NCI-H1048 (cell line): Measurements from ENCODE around the gene FA2H.
"Not testable (repeated sequence)": the region's sequence is repeated elsewhere in the genome, so short reads cannot be mapped to it uniquely, and the experiment has no call there.

ENCODE experiments used
- DNase-seq: peaks from one replicate; lab custom pipeline; 2025; lab: John Stamatoyannopoulos, UW

The FA2H gene

GRCh38 chr16:74743045-74743667, 31.5 kb downstream of the FA2H start:
- no peak for DNase-seq

GRCh38 chr16:74742051-74742481, 32.6 kb downstream of the FA2H start:
- no peak for DNase-seq

- no peak for DNase-seq
These were observed 33.8 kb downstream of the FA2H start for GRCh38 chr16:74740795-74741304.

DNA sequence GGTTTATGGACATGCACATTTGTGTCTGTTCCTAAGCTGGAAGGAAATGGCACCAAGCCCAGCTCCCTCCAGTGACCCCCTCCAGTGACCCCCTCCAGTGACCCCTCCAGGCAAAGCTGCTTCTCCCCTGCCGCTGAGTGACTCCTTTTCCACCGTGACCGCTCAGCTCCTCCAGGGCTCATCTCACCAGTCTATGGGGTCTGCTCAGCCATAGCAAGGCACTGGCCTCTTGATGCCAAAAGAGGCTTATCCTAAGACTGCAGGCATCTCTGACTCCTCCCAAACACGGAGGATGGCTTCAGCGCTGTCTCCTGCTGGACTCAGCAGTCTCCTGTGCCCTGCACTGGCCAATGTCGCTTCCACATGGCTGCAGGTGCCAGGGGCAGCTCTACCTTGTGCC, 35.3 kb downstream of the FA2H start:
- DNase-seq: no peak

DNA sequence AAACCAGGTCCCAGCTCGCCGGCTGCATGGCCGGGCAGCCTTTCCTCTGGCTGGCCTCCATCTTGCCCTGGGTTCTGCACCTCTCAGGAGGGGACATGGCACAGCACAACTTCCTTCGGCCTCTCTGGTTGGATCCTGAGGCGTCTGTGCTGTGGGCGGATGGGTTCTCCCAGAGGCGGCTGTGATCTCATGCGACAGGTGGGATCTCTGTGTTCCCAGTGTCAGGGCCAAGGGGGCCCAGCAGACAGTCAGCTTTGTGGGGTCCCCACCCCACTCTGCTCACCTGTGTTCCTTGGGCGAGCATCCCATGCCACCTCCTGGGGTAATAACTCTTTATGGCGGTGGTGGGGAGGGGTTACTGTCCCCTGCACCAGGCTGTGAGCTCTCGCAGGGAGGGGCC, 35.8 kb downstream of the FA2H start:
- DNase-seq: no peak

- no peak for DNase-seq
These were observed 36.5 kb downstream of the FA2H start for GRCh38 chr16:74738113-74738541.

DNA sequence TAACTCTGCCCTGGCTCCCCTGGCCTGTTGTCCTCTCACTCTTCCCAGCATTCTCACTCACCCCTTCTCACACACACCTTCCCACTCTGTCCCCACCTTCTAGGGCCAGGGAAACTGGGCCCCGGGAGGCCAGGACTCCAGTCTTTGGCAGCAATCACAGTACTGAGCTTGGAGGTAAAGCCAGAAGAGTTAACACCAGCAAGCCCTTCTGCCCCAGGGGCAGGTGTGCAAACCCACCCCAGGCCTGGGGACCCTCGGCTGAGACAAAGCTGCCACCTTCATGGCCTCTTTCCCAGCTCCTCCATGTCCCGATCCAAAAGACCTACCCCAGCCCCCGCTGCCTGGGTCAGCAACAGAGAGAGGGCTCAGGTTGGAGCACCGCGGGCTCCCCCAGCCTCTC, 37.1 kb downstream of the FA2H start:
- no peak for DNase-seq

- DNase-seq: no peak
These were observed 38.0 kb downstream of the FA2H start for GRCh38 chr16:74736531-74737157.

GRCh38 chr16:74735554-74735953, 39.1 kb downstream of the FA2H start:
- DNase-seq: no peak

GRCh38 chr16:74735162-74735452, 39.5 kb downstream of the FA2H start:
- no peak for DNase-seq

DNA sequence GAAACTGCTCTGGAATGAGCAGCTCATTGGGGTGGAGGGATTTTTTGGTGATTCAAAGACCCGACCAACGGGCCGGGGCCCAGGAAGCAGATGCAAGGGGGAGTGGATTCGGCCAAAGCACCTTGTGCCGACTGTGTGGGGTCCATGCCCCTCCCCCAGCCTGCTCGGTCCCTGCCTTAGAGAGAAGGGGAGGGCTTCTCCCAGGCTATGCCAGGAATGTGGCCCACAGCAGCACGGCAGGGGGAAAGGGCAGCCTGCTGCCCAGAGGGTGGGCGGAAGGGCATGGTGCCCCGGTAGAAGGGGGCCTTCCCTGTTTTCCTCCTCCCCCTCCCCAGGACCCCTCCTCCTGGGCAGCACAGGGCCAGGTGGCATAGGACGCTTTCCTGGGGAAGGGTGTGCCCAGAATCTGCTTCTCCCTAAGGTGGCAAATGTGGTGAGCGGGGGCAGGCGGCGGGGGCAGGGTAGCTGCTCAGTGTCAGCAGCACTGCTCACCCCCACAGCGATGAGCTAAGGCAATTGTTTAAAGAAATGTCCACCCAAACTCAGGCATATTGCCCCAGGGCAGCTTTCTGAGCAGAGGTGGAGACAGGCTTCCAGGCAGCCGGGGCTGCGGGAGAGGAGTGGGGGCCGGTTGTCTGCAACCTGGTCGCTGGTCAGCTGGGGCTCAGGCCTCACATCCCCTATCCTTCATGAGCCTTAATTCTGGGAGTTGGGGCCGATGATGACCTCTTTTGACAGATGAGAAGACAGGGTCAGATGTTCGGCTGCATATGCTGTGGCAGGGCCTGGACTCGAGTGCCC, 40.1 kb downstream of the FA2H start:
- DNase-seq: no peak

- no peak for DNase-seq
These were observed 41.8 kb downstream of the FA2H start for GRCh38 chr16:74732707-74733350.

GRCh38 chr16:74731853-74732477, 42.7 kb downstream of the FA2H start:
- DNase-seq: no peak

DNA sequence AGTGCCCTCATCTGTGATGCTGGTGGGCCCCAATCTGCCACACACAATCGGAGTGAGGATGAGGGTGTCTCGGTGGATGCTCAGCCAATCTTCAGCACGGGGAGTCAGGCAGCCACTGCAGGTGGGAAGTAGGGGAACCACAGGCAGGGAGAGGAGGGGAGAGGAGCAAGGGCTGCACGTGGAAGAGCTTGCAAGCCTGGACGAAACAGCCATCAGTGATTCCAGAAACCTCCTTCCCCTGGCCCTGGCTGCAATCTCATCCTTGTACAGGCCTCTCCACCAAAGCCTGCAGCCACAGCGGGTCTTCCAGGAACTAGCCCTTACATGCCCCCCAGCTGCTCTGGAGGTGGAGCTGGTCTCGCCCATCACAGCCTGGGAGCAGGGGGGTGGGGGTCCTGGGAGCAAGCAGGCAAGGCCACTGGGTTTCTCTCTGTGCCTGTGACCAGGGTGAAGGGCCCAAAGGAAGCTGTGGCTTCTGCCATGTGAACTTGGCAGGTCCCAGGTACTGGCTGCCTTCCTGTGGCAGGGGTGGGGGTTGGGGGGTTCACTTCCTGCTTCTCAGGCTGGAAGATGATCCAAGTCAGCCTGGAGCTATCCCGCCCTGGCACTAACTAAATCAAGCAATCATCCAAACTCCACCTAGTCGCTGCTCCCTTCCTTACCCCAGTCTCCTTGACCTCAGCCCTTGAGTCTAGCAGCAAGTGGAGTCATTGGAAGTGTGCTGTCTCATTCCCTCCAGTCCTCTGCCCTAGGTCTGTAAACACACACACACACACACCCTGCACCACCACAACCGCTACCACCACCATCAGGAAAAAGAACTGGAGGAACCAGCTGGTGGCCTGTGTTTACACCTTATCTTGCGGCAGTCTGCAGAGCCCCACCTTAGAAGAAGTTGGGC, 44.6 kb downstream of the FA2H start:
- DNase-seq: no peak

- no peak for DNase-seq
These were observed 46.7 kb downstream of the FA2H start for GRCh38 chr16:74727903-74728302.

GRCh38 chr16:74726716-74727115, 47.9 kb downstream of the FA2H start:
- no peak for DNase-seq

DNA sequence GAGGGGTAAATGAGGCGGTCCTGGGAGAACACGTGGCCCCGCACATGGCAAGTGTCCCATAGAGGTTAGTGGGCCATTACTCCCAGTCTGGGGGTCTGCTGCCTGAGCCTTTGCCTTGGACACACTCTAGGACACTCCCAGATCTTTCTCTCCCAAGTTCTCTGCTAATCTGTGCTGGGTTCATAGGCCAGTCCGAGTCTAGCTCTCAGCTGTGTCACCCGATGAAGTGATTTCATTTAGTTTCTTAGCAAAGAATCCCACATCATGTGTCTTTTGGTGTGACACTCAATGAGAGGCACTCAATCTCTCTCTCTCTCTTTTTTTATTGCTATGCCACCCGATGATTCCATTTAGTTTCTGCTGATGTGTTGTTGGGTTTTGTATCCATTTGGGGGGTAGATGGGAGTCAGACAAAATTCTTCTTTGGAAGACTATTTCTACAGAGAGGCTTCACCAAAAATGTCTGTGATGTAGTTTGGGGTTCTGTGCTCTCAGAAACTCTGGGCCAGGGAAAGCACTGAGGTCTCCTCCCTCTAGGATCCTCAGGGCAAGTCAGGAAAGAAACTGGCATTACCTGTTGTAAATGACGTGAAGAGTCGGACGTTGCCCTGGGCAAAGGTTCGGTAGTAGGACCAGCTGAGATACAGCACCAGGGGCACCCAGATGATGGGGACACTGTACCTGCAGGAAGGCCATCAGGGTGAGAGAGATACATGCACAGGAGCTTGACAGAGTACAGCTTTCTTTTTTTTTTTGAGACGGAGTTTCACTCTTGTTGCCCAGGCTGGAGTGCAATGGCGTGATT, 48.8 kb downstream of the FA2H start:
- DNase-seq: no peak

GRCh38 chr16:74724820-74725549, 49.6 kb downstream of the FA2H start:
- no peak for DNase-seq

GRCh38 chr16:74723256-74723655, 51.4 kb downstream of the FA2H start:
- no peak for DNase-seq

GRCh38 chr16:74722156-74722555, 52.5 kb downstream of the FA2H start:
- not testable (repeated sequence) for DNase-seq
